ENCODE data around the gene TBC1D19.
A peak's percentile ranks its signal among the peaks of the same experiment; 100 is the strongest.

The TBC1D19 gene

DNA sequence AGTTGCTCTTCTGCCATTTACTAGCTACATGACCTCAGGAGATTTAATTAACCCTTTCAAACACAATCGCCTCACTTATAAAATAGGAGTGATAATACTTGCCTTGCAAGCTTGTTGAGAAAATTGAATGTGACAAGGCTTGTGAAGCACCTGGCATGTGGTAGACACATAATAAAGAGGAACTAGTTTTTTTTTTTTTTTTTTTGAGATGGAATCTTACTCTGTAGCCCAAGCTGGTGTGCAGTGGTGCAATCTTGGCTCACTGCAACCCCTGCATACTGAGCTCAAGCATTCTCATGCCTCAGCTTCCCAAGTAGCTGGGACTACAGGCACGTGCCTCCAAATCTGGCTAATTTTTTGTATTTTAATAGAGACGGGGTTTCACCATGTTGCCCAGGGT, 203.0 kb downstream of the TBC1D19 start:
- DNase-seq, result no peak

DNA sequence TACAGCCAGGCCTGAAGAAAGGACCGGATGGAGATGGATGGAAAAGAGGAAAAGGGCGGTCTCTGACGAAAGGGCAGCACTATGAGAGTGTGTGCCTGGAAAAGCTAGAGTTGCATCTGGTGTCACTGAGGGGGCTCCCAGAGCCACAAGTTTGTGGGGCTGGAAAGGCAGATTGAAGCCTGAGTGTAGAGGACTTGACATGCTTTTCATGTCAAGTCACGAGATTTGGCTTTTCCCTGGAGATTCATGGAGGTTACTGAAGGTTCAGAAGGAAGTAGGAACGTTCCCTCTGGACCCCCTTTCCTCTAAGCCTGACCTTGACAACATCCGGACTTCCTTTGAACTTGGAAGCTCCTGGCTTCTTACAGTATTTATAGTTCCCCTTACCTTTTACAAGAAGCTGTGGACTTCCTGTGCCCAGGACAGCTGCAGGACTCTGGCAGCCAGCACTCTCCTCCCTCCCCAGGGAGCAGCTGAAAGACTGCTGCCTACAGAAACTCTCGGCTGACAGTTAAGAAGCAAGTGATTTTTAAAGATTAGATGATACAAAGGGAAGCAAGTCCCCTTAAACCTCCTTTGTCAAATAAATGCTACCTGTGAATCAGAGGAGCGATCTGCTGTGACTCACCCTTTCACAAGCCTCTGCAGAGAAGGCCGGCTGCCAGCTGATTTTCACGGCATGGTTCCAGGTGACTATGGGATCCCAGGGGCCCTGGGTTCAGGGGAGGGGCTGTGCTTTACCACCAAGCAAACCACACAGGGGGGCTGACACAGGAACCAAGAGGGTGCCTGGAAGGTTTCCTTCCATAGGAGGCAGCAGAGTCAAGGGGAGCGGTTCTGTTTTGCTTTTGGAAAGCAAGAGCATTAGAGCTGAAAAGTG, 203.8 kb downstream of the TBC1D19 start:
- DNase-seq, result peak; percentile 71

DNA sequence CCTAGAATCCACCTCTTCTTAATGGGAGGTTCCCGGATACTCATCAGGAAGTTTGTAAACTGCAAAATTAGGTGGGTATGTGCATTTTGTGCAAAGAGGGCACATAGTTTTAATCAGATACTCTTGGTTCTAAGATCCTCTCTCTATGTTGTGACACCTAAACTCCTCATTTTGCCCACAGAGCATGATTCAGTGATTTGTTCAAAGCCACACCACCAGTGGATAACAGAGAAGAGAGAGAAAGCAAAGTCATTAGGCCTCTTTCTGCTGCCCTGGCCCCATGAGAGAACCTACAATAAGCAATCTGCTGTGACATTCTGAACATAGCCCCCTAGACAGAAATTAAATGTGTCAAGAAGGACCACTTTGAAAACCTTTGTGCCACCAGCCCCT, 204.5 kb downstream of the TBC1D19 start:
- DNase-seq, result no peak

DNA sequence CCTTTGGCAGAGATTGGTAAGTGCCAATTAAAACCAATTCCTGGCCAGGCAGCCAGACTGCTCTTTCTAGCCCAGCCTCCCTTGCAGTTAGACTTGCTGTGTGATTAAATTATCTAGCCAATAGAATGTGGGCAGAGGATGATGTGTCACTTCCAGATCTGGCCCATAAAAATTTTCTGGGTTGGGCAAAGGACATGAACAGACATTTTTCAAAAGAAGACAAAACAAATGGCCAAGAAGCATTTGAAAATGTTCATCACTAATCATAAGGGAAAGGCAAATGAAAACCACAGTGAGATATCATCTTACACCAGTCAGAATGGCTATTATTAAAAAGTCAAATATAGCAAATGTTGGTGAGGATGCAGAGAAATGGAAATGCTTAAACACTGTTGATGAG, 205.3 kb downstream of the TBC1D19 start:
- DNase-seq, result no peak

DNA sequence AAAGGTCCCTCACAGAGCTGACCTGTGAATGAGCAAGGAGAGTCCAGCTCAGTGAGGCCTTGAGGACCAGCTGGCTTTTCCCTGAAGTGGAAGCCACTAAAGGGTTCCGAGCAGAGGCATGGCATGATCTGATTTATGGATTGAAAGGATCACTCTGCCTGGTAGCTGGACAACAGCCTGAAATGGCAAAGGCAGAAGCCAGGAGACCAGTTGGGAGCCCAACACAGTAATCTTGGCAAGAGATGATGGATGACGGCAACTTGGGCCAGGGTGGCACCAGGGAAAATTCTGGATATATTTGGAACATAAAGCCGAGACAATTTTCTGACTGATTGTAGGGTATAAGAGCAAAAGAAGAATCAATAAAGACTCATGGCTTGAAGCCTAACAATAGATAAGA, 207.5 kb downstream of the TBC1D19 start:
- DNase-seq, result no peak

DNA sequence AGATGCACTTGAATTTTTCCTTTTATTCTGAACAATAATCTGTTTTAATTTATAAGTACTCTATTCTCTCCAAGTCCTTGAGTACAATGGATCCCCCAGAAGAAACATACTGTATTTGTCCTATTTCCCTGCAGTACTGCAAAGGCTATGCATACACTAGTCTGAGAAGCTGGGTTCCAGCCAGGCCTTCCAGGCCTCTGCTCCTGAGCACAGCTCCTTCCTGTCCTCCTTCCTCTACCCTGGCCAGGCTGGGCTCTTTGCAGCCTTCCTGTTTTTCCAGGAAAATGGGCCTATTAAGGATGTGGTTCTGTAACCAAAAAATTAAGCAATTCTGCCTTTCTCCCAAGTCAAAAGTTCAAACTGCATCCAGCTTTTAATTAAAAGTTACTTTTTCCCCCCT, 208.8 kb downstream of the TBC1D19 start:
- DNase-seq, result no peak

DNA sequence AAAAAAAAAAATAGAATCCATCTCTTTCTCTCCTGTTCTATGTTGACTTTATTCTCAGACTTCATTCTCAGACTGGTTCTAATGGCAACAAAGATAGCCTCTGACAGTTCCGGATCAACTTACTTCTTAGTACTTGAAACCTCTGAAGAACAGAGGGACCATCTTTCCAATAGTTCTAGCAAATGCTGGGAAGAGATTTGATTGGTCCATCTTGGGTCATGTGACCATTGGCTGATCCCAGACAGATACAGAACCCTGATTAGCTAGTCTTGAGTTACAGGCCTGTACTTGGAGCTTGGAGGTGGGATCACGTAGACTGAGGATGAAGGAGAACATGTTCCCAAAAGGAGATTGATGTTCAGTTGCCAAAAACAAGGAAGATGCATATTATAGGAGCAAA, 209.9 kb downstream of the TBC1D19 start:
- DNase-seq, result no peak

DNA sequence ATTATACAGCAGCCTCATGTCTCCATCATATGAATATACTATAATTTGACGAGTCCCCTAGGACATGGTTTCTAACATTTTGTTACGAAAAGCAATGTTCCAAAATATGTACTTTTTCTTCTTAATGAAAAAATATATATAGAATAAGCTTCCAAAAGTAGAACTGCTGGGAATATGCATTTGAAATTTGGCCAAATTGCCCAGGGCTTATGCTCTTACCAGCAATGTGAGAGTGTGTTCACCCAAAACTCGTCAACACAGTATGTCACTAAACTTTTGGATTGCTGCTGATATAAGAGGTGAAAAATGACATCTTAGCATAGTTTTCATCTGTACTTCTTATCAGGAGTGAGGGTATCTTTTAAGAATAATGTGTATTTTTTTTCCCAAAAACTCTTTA, 212.2 kb downstream of the TBC1D19 start:
- no peak for DNase-seq

DNA sequence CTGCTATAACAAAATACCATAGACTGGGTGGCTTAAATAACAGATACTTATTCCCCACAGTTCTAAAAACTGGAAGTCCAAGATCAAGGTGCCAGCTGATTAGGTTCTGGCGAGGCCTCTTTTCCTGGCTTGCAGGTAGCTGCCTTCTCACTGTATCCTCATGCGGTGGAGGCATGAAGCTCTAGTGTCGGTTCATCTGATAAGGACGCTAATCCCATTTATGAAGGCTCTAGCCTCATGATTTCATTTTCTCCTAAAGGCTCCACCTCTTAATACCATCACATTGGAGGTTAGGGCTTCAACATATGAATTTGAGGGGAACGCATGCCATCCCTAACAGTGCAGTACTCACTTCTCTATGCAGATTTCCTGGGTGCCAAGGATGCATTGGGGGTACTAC, 218.9 kb downstream of the TBC1D19 start:
- DNase-seq, result no peak

DNA sequence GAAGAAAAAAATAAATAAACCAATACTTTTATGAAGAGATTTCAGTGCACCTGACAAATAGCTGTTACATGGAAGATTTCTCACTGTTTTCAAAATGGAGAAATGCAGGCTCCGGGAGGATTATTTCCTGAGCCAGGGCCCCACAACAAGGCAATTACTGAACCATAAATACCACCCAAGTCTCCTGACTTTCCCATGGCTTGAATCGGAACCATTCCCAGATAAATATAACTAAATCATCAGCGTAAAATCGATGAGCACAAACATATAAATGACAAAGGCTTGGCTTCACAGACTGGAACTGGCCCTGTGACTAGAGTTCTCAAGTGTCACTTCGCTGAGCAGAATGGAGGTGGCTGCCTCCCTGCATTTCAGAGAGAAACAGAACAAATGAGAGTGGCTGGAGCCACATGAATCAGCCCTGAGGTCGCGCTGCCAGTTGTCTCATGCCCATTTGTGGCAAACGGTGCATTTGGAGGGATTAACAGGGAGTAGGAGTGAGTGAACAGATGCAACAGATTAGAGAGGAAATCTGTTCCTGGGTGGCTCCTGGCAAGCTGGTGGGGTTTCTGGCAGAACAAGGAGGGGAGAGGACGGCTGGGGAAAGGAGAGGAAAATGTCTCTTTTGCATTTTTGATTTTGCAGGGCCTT, 219.5 kb downstream of the TBC1D19 start:
- peak; percentile 72 for DNase-seq

DNA sequence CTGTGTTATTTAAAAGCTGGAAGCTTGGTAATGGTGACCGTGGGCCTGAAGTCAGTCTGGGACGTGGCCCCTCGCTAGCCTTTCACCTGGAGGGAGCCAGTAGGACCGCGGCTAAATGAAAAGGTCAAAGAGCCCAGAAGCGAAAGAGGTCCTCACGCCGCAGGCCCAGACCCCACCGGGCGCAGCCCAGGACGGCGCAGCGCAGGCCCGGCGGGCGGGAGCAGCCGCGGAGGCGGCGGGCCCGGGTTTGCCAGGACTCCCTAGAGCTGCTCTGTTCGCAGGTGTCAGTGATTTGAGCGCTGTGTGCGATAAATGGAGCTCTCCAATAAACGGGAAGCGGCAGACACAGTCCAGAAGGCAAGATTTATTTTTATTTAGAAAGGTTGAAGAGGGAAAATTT, 220.6 kb downstream of the TBC1D19 start:
- no peak for DNase-seq

DNA sequence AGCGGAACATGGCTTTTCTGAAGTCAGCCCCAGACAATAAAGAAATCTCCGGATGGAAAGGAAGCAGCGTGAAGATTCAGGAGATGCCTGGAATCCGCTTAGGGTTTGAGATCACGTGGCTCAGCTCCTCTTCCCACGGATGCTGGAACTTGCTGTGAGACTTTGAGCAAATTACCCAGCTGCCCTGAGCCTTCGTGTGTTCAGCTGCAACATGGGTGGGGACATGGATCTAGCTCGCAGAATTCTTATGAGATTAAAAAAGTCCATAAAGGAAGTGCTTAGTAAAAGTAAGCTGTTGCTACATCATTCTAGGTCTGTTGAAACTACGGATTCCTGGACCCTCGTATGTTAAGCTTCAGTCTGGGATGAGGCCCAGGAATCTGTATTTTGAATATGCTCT, 221.0 kb downstream of the TBC1D19 start:
- no peak for DNase-seq

Measured in right forelimb (tissue), 1 donor.